ENCODE measurements around the gene ARHGEF3. TPM values are rescaled to one million over a fixed set of nuclear protein-coding genes. Genes with fewer than 3 reads are reported as not detected.
A peak's percentile ranks its signal among the peaks of the same experiment; 100 is the strongest.
"Not testable (repeated sequence)": the region's sequence is repeated elsewhere in the genome, so short reads cannot be mapped to it uniquely, and the experiment has no call there.

ARHGEF3 gene
- total and polyA plus RNA-seq, 2 donors (not counting 3 experiments of a cell fraction or from before 2014, with no cell fraction given), result 6.7 to 16.3 TPM

DNA sequence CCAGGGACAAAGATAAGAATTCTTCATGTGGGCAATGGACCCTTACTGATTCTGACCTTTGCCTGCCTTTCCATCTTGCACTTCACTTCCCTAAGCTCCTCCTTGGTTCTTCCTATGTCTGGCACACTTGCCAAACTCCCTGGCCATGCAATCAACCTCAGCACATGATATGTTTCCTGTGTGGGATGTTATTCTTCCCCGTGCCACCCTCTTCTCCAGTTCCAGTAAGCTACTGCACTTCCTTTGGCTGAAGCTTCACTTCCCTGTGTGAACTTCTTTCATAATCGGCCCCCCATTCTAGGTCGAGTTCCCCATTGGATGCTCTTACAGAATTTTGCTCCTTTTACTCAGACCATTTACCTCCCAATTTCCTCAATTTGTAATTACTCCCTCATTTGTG lies 108.0 kb downstream of the ARHGEF3 start:
- FAIRE-seq (no peak), DNase-seq (ENCODE audit: low read depth, low spot score) (peak; percentile 22)
- Histone ChIP-seq H3K9me1 (replicated peaks; ENCODE audit: control insufficient read depth, extremely low read depth, insufficient read depth, low read length) (no peaks in the 10 kb centered on the region), H4K20me1 (replicated peaks; ENCODE audit: control insufficient read depth, extremely low read depth, insufficient read depth, low read length) (no peaks in the 10 kb centered on the region), H3K4me3 (replicated peaks in 1 of 3; ENCODE audit: insufficient read depth in 1 of 3, low read depth in 1 of 3, low read length in 3 of 3) (no peak overlapping the region), H3K9me3 (replicated peaks; ENCODE audit: control insufficient read depth, insufficient read depth, low read length) (no peaks in the 10 kb centered on the region), H3K4me2 (ENCODE audit: insufficient read depth, low read length) (no peak overlapping the region), H2AFZ (ENCODE audit: low read depth, low read length) (peak overlapping the region; percentile 71), H3K36me3 (ENCODE audit: control insufficient read depth in 2 of 2, extremely low read depth in 1 of 2, insufficient read depth in 2 of 2, low read length in 2 of 2) (no peaks in the 10 kb centered on the region), H3K9ac (replicated peaks; ENCODE audit: extremely low read depth, insufficient read depth, low read length) (no peak overlapping the region), H3K79me2 (ENCODE audit: control insufficient read depth, insufficient read depth, low read length) (no peaks in the 10 kb centered on the region), H3K4me1 (ENCODE audit: control insufficient read depth, extremely low read depth, insufficient read depth, low read length) (no peaks in the 10 kb centered on the region), H3K27ac (ENCODE audit: insufficient read depth, low read depth, low read length) (no peak overlapping the region), H3K27me3 (ENCODE audit: control insufficient read depth in 2 of 2, insufficient read depth in 2 of 2, low read length in 2 of 2) (no peaks in the 10 kb centered on the region)
- no TSS peak for BruUV-seq (replicated peaks)
- dilution Hi-C loops (cut with MboI; ENCODE audit: extremely low pct_ligation_motif_present, low sequenced_read_pairs), result no loop called here
- CTCF ChIA-PET, result interaction anchor here (0.6 kb wide), 3 partner anchors 11 to 806 kb away, joined by 3 to 4 read pairs (median 3); partner anchors contain the start of gene TASOR
- intact Hi-C loops (cut with micrococcal nuclease), result no loop called here
- POLR2A ChIA-PET, result no interaction called here
- TF ChIP-seq, protein P1, sequence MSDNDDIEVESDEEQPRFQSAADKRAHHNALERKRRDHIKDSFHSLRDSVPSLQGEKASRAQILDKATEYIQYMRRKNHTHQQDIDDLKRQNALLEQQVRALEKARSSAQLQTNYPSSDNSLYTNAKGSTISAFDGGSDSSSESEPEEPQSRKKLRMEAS (IDR thresholded peaks at IDR 0.05; ENCODE audit: insufficient read depth, insufficient read length), result no peak
- TF ChIP-seq JUN (IDR thresholded peaks at IDR 0.05; ENCODE audit: borderline replicate concordance, insufficient read depth, insufficient read length, low read depth), result no peak
- no peak for TF ChIP-seq GATA2 (IDR thresholded peaks at IDR 0.05; ENCODE audit: insufficient read depth, insufficient read length, low read depth, low read length)
- TF ChIP-seq EZH2 (IDR thresholded peaks at IDR 0.05; ENCODE audit: borderline replicate concordance, low read depth, low read length, severe bottlenecking), result no peak
- no peak for TF ChIP-seq POLR2A (IDR thresholded peaks at IDR 0.05; ENCODE audit: low read depth, low read length)

DNA sequence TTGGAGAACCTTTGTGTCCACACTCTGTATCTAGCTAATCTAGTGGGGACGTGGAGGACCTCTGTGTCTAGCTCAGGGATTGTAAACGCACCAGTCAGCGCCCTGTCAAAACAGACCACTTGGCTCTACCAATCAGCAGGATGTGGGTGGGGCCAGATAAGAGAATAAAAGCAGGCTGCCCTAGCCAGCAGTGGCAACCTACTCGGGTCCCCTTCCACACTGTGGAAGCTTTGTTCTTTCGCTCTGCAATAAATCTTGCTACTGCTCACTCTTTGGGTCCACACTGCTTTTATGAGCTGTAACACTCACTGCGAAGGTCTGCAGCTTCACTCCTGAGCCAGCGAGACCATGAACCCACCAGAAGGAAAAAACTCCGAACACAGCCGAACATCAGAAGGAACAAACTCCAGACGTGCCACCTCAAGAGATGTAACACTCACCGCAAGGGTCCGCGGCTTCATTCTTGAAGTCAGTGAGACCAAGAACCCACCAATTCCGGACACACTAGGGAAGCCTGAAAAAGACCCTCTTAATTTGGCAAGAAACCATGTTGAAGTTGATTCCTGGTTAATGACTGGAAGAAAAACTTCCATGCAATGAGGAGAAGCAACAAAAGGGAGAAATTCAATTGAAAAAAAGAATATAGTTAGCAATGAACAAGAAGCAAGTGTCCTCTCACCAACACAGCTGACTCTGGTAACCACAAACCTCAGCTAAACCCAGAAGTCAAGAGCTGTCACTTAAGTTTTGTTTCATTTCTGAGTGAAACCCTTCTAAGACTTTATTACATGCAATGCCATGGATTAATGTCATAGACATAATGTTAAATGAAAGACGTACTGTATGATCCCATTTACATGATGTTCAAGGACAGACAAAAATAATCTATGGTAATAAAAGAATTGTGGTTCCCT lies 109.0 kb downstream of the ARHGEF3 start:
- FAIRE-seq; H3K36me3 ChIP-seq (ENCODE audit: control insufficient read depth in 2 of 2, extremely low read depth in 1 of 2, insufficient read depth in 2 of 2, low read length in 2 of 2); H3K4me1 ChIP-seq (ENCODE audit: control insufficient read depth, extremely low read depth, insufficient read depth, low read length); H3K27me3 ChIP-seq (ENCODE audit: control insufficient read depth in 2 of 2, insufficient read depth in 2 of 2, low read length in 2 of 2); H3K79me2 ChIP-seq (ENCODE audit: control insufficient read depth, insufficient read depth, low read length); POLR2A ChIA-PET; DNase-seq (ENCODE audit: low read depth, low spot score); H3K4me3 ChIP-seq (replicated peaks in 1 of 3; ENCODE audit: insufficient read depth in 1 of 3, low read depth in 1 of 3, low read length in 3 of 3); H3K9me1 ChIP-seq (replicated peaks; ENCODE audit: control insufficient read depth, extremely low read depth, insufficient read depth, low read length); H3K9me3 ChIP-seq (replicated peaks; ENCODE audit: control insufficient read depth, insufficient read depth, low read length); H3K9ac ChIP-seq (replicated peaks; ENCODE audit: extremely low read depth, insufficient read depth, low read length); BruUV-seq (replicated peaks); H3K27ac ChIP-seq (ENCODE audit: insufficient read depth, low read depth, low read length); H4K20me1 ChIP-seq (replicated peaks; ENCODE audit: control insufficient read depth, extremely low read depth, insufficient read depth, low read length); dilution Hi-C loops (cut with MboI; ENCODE audit: extremely low pct_ligation_motif_present, low sequenced_read_pairs); H2AFZ ChIP-seq (ENCODE audit: low read depth, low read length); H3K4me2 ChIP-seq (ENCODE audit: insufficient read depth, low read length); intact Hi-C loops (cut with micrococcal nuclease): not testable (repeated sequence)
- CTCF ChIA-PET, result interaction anchor here (0.6 kb wide), 1 partner anchor 106 kb away, joined by 3 read pairs; no protein-coding TSS in a partner anchor

DNA sequence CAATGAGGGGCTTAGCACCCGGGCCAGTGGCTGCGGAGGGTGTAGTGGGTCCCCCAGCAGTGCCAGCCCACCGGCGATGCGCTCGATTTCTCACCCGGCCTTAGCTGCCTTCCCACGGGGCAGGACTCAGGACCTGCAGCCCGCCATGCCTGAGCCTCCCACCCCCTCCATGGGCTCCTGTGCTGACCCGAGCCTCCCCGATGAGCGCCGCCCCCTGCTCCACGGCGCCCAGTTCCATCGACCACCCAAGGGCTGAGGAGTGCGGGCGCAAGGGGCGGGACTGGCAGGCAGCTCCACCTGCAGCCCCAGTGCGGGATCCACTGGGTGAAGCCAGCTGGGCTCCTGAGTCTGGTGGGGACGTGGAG lies 109.8 kb downstream of the ARHGEF3 start:
- H3K9me1 ChIP-seq (replicated peaks; ENCODE audit: control insufficient read depth, extremely low read depth, insufficient read depth, low read length); H3K4me2 ChIP-seq (ENCODE audit: insufficient read depth, low read length); H3K4me1 ChIP-seq (ENCODE audit: control insufficient read depth, extremely low read depth, insufficient read depth, low read length); dilution Hi-C loops (cut with MboI; ENCODE audit: extremely low pct_ligation_motif_present, low sequenced_read_pairs); intact Hi-C loops (cut with micrococcal nuclease); H2AFZ ChIP-seq (ENCODE audit: low read depth, low read length); H3K9ac ChIP-seq (replicated peaks; ENCODE audit: extremely low read depth, insufficient read depth, low read length); CTCF ChIA-PET; H3K79me2 ChIP-seq (ENCODE audit: control insufficient read depth, insufficient read depth, low read length); FAIRE-seq; H3K9me3 ChIP-seq (replicated peaks; ENCODE audit: control insufficient read depth, insufficient read depth, low read length); H4K20me1 ChIP-seq (replicated peaks; ENCODE audit: control insufficient read depth, extremely low read depth, insufficient read depth, low read length); H3K4me3 ChIP-seq (replicated peaks in 1 of 3; ENCODE audit: insufficient read depth in 1 of 3, low read depth in 1 of 3, low read length in 3 of 3); POLR2A ChIA-PET; DNase-seq (ENCODE audit: low read depth, low spot score); H3K36me3 ChIP-seq (ENCODE audit: control insufficient read depth in 2 of 2, extremely low read depth in 1 of 2, insufficient read depth in 2 of 2, low read length in 2 of 2); H3K27me3 ChIP-seq (ENCODE audit: control insufficient read depth in 2 of 2, insufficient read depth in 2 of 2, low read length in 2 of 2); BruUV-seq (replicated peaks); H3K27ac ChIP-seq (ENCODE audit: insufficient read depth, low read depth, low read length): not testable (repeated sequence)

All from endothelial cell of umbilical vein (primary cell).